Endothelial cell of umbilical vein (primary cell): Measurements from ENCODE around the gene NFATC1.

Experiments
- GATA2 ChIP-seq: IDR thresholded peaks from 2 replicates; pipeline ENCODE4 v1.7.0; 2011; ENCODE audit warnings: low read depth, mild to moderate bottlenecking, moderate library complexity, mixed read lengths, low read length; ENCODE audit not compliant: insufficient read length, insufficient read depth
- JUN ChIP-seq: IDR thresholded peaks from 2 replicates; pipeline ENCODE4 v1.6.1; 2011; ENCODE audit warnings: borderline replicate concordance, low read depth; ENCODE audit not compliant: insufficient read length, insufficient read depth
- MAX ChIP-seq: IDR thresholded peaks from 2 replicates; pipeline ENCODE4 v1.6.1; 2011; ENCODE audit not compliant: insufficient read depth, insufficient read length
- POLR2A ChIP-seq: IDR thresholded peaks from 2 replicates; pipeline ENCODE4 v1.6.1; 2012; ENCODE audit warnings: low read depth, mild to moderate bottlenecking, control low read depth, low read length
- POLR2AphosphoS5 ChIP-seq: IDR thresholded peaks from 2 replicates; pipeline ENCODE4 v1.6.1; 2012; ENCODE audit warnings: low read depth, mild to moderate bottlenecking, control low read depth, low read length, moderate library complexity; ENCODE audit not compliant: insufficient read depth
- TF ChIP-seq, protein P1 (sequence below), 2 donors: IDR thresholded peaks; 1 replicate in 1 of 2; 2 replicates in 1 of 2; pipeline ENCODE4 v1.5.1; 2011; ENCODE audit warnings: low read length in 2 of 2, mild to moderate bottlenecking in 2 of 2, moderate library complexity in 2 of 2, control low read depth in 1 of 2, inconsistent platforms in 1 of 2, low read depth in 1 of 2; ENCODE audit not compliant: insufficient read depth in 1 of 2; ENCODE audit errors: extremely low read depth in 1 of 2

- TF ChIP-seq POLR2AphosphoS5, result no peak
- no peak for TF ChIP-seq POLR2A
- TF ChIP-seq, protein P1, sequence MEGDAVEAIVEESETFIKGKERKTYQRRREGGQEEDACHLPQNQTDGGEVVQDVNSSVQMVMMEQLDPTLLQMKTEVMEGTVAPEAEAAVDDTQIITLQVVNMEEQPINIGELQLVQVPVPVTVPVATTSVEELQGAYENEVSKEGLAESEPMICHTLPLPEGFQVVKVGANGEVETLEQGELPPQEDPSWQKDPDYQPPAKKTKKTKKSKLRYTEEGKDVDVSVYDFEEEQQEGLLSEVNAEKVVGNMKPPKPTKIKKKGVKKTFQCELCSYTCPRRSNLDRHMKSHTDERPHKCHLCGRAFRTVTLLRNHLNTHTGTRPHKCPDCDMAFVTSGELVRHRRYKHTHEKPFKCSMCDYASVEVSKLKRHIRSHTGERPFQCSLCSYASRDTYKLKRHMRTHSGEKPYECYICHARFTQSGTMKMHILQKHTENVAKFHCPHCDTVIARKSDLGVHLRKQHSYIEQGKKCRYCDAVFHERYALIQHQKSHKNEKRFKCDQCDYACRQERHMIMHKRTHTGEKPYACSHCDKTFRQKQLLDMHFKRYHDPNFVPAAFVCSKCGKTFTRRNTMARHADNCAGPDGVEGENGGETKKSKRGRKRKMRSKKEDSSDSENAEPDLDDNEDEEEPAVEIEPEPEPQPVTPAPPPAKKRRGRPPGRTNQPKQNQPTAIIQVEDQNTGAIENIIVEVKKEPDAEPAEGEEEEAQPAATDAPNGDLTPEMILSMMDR (IDR thresholded peaks at IDR 0.05; ENCODE audit: extremely low read depth in 1 of 2, insufficient read depth in 1 of 2, low read depth in 1 of 2, low read length in 2 of 2), result no peak
- no peak for TF ChIP-seq MAX
- TF ChIP-seq GATA2, result no peak
- no peak for TF ChIP-seq JUN
Observed at GRCh38 chr18:79575891-79576685, 180.4 kb downstream of the NFATC1 start.
